Neural cell (in vitro differentiated cells): Measurements from ENCODE around the gene FAP. TPM values are rescaled to one million over a fixed set of nuclear protein-coding genes. Genes with fewer than 3 reads are reported as not detected.

Source experiments
- H2AFZ ChIP-seq: fragments of 200-600, 300-800 bp; sonication (generic), shearing (Covaris generic); 2 replicates; pipeline ENCODE4 v1.6.0; 2014; ENCODE audit warnings: low read depth, mild to moderate bottlenecking, antibody characterized with exemption, low read length, moderate library complexity
- H3F3A ChIP-seq: fragments of 200-600 bp; shearing (Covaris generic); 2 replicates; pipeline ENCODE4 v1.6.1; 2016; ENCODE audit warnings: mild to moderate bottlenecking, moderate library complexity, mixed read lengths, antibody characterized with exemption, low read length; ENCODE audit not compliant: insufficient read depth, poor library complexity, severe bottlenecking
- H3K27ac ChIP-seq: fragments of 200-600, 300-800 bp; sonication (generic), shearing (Covaris generic); 2 replicates; pipeline ENCODE4 v1.5.1; 2014; ENCODE audit warnings: mild to moderate bottlenecking, low read length, moderate library complexity
- H3K27me3 ChIP-seq: fragments of 300-800, 200-600 bp; sonication (generic), shearing (Covaris generic); 2 replicates; pipeline ENCODE4 v1.6.0; 2014; ENCODE audit warnings: mild to moderate bottlenecking, low read depth, low read length, moderate library complexity; ENCODE audit not compliant: insufficient read depth
- H3K36me3 ChIP-seq: fragments of 300-800, 200-600 bp; sonication (generic), shearing (Covaris generic); 2 replicates; pipeline ENCODE4 v1.5.1; 2014; ENCODE audit warnings: mild to moderate bottlenecking, antibody characterized with exemption, low read length, moderate library complexity; ENCODE audit not compliant: insufficient read depth
- H3K4me2 ChIP-seq: fragments of 300-800, 200-600 bp; sonication (generic), shearing (Covaris generic); 2 replicates; pipeline ENCODE4 v1.6.0; 2014; ENCODE audit warnings: mild to moderate bottlenecking, low read length
- H3K4me3 ChIP-seq: fragments of 300-800, 200-600 bp; sonication (generic), shearing (Covaris generic); 2 replicates; pipeline ENCODE4 v1.5.1; 2014; ENCODE audit warnings: mild to moderate bottlenecking, low read length, moderate library complexity
- H3K79me2 ChIP-seq: fragments of 200-600 bp; shearing (Covaris generic); replicated peaks from 2 replicates; pipeline ENCODE4 v1.6.0; 2014; ENCODE audit warnings: mild to moderate bottlenecking, low read length, moderate library complexity; ENCODE audit not compliant: insufficient read depth
- H3K9ac ChIP-seq: fragments of 300-800, 200-600 bp; sonication (generic), shearing (Covaris generic); 2 replicates; pipeline ENCODE4 v1.6.1; 2016; ENCODE audit warnings: mild to moderate bottlenecking, low read length, mixed read lengths
- H3K9me2 ChIP-seq: fragments of 200-600 bp; shearing (Covaris generic); 2 replicates; pipeline ENCODE4 v1.6.1; 2016; ENCODE audit warnings: mild to moderate bottlenecking, low read length, mixed read lengths; ENCODE audit not compliant: insufficient read depth
- H3K9me3 ChIP-seq: fragments of 200-600, 300-800 bp; sonication (generic), shearing (Covaris generic); 2 replicates; pipeline ENCODE4 v1.6.1; 2016; ENCODE audit warnings: mild to moderate bottlenecking, mixed run types, low read length, moderate library complexity, mixed read lengths
- H4K20me1 ChIP-seq: fragments of 200-600 bp; shearing (Covaris generic); 2 replicates; pipeline ENCODE4 v1.6.1; 2016; ENCODE audit warnings: mild to moderate bottlenecking, mixed run types; ENCODE audit not compliant: insufficient read depth
- CTCF ChIP-seq: fragments of 450-650 bp; IDR thresholded peaks from 2 replicates; pipeline ENCODE4 v1.5.1; 2014; ENCODE audit warnings: antibody characterized with exemption, mild to moderate bottlenecking, moderate library complexity; ENCODE audit not compliant: poor library complexity, severe bottlenecking
- EP300 ChIP-seq: fragments of 450-650 bp; conservative IDR thresholded peaks from 2 replicates; pipeline ENCODE4 v1.6.1; 2014; ENCODE audit warnings: antibody characterized with exemption, mild to moderate bottlenecking, moderate library complexity; ENCODE audit not compliant: poor library complexity, severe bottlenecking
- EZH2 ChIP-seq: fragments of 200-600, 300-800 bp; shearing (Covaris generic), sonication (generic); IDR thresholded peaks from 2 replicates; pipeline ENCODE4 v1.6.1; 2014; ENCODE audit warnings: antibody characterized with exemption, low read length, borderline replicate concordance, mild to moderate bottlenecking; ENCODE audit not compliant: insufficient read depth, poor library complexity, severe bottlenecking
- RAD21 ChIP-seq: fragments of 450-650 bp; conservative IDR thresholded peaks from 2 replicates; pipeline ENCODE4 v1.6.1; 2014; ENCODE audit warnings: antibody characterized with exemption, mild to moderate bottlenecking, moderate library complexity
- REST ChIP-seq: IDR thresholded peaks from 2 replicates; pipeline ENCODE4 v1.6.1; 2012; ENCODE audit warnings: borderline replicate concordance
- SMC3 ChIP-seq: fragments of 450-650 bp; conservative IDR thresholded peaks from 2 replicates; pipeline ENCODE4 v1.6.1; 2014; ENCODE audit warnings: antibody characterized with exemption, mild to moderate bottlenecking, moderate library complexity; ENCODE audit not compliant: poor library complexity
- polyA plus RNA-seq: library from polyadenylated mRNA; depleted of rRNA; stranded (reverse); fragments of >200 nt; gene quantifications from 2 replicates; pipeline ENCODE4 v1.2.3, GENCODE V29; 2014

The FAP gene
- polyA plus RNA-seq, 1 donor from 2014 or later = 0.16 TPM

GRCh38 chr2:162153608-162154224 lies 89.5 kb downstream of the FAP start:
- Histone ChIP-seq H3F3A (no peaks in the 10 kb centered on the region), H3K27me3 (no peaks in the 10 kb centered on the region), H3K79me2 (no peaks in the 10 kb centered on the region), H3K36me3 (no peaks in the 10 kb centered on the region), H3K4me3 (no peak overlapping the region), H3K9ac (no peak overlapping the region), H3K9me2 (no peaks in the 10 kb centered on the region), H4K20me1 (no peaks in the 10 kb centered on the region), H3K27ac (no peak overlapping the region), H3K9me3 (no peaks in the 10 kb centered on the region), H2AFZ (no peak overlapping the region), H3K4me2 (no peak overlapping the region)
- TF ChIP-seq CTCF (peak; percentile 68), RAD21 (peak; percentile 67), SMC3 (peak; percentile 75), REST (no peak)

GRCh38 chr2:162152147-162152546 lies 91.1 kb downstream of the FAP start, which contains the start of gene GCG:
TSS of gene GCG (minus strand) at chr2:162152247. CDS start at chr2:162149178, 3,069 bp downstream.
- no peaks in the 10 kb centered on the region for H3F3A ChIP-seq
- H3K27ac ChIP-seq = no peak within 1 kb of the TSS
- H3K9me2 ChIP-seq = no peaks in the 10 kb centered on the region
- H4K20me1 ChIP-seq = no peaks in the 10 kb centered on the region
- H2AFZ ChIP-seq = no peak within 1 kb of the TSS
- no peak within 1 kb of the TSS for H3K4me2 ChIP-seq
- H3K9me3 ChIP-seq = no peaks in the 10 kb centered on the region
- H3K27me3 ChIP-seq = no peaks in the 10 kb centered on the region
- TF ChIP-seq EP300 (no peak), SMC3 (no peak), EZH2 (no peak), REST (no peak), RAD21 (no peak), CTCF (no peak)
- no peak within 1 kb of the TSS for H3K4me3 ChIP-seq
- H3K9ac ChIP-seq = no peak within 1 kb of the TSS
- no peaks in the 10 kb centered on the region for H3K36me3 ChIP-seq
- H3K79me2 ChIP-seq = no peaks in the 10 kb centered on the region
